Activated CD4-positive, alpha-beta T cell treated with anti-CD3 and anti-CD28 coated beads, Interleukin-2, amount 50 U/mL, for 4 hours (primary cell): ENCODE measurements around the gene MYLK3.
"Not testable (repeated sequence)": the region's sequence is repeated elsewhere in the genome, so short reads cannot be mapped to it uniquely, and the experiment has no call there.

Experiments
- DNase-seq, 2 experiments: peaks; one replicate each; pipeline ENCODE4 v3.0.0-alpha.2; 2020

Gene MYLK3

GRCh38 chr16:46747777-46748651 lies at the start of gene MYLK3:
MYLK3 (minus strand) TSS chr16:46748344; CDS start chr16:46748193, 151 bp downstream.
- no peak for DNase-seq

GRCh38 chr16:46797501-46797900 lies 49.4 kb upstream of the MYLK3 start:
- DNase-seq = no peak

DNA sequence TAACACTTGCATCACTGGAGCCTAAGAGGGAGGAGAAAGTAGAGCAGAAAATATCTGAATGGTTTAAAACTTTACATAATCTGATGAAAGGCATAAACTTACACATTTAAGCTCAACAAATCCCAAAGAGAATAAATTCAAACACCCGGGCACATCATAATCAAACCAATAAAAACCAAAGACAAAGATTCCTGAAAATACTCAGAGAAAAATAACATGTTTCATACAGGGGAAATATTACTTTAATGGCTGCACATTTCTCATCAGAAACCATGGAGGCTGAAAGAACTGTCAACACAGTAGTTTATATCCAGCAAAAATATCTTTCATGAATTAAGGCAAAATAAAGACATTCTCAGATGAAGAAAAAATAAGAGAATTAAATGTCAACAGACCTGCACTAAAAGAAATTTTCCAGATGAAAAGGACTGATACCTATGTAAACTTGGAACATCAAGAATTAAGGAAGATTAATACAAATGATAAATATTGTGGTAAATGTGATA lies 48.7 kb upstream of the MYLK3 start:
- no peak for DNase-seq

DNA sequence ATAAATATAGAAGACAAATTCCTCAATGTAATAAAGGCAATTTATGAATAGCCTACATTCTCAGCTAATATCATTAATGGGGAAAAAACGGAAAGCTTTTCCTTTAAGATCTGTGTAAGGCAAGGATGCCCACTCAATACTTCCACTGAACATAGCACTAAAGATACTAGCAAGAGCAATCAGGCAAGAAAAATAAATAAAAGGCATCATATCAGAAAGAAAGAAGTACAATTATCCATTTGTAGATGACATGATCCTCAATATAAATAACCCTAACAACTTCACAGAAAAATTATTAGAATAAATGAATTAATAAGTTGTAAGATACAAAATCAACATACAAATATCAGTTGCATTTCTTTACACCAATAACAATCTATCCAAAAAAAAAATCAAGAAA lies 45.7 kb upstream of the MYLK3 start:
- DNase-seq = no peak

DNA sequence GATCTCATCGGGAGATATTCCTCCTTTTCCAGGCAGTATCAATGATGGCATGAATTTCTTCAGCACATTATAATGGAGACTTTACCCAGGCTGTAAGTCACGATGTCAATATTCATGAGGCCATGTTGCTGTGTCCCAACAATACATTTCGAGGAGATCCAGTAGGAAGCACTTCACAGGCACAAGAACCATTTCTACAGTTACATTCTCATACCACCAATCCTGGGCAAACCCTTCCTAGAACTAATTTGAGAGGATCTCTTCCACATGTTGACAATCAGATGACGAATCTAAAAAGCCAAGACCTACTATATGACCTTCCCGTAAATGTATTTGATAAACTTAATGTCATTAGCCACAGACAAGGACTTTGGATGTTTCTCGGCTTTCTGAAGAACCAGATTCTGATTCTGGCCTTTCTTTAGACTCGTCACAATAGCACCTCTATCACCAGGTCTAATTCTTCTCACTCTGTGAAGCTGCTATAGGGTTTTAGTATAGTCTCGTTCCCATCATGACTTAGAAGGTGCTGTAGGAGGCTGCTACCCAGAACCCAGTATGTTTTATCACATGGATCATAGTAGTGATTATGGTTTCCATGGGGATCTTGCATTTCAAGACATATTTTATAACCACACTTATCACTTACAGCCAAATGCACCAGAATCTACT lies 42.6 kb upstream of the MYLK3 start:
- DNase-seq = no peak

- peak; percentile 70 to 71 for DNase-seq
These were observed 41.6 kb upstream of the MYLK3 start for GRCh38 chr16:46789499-46790414.

DNA sequence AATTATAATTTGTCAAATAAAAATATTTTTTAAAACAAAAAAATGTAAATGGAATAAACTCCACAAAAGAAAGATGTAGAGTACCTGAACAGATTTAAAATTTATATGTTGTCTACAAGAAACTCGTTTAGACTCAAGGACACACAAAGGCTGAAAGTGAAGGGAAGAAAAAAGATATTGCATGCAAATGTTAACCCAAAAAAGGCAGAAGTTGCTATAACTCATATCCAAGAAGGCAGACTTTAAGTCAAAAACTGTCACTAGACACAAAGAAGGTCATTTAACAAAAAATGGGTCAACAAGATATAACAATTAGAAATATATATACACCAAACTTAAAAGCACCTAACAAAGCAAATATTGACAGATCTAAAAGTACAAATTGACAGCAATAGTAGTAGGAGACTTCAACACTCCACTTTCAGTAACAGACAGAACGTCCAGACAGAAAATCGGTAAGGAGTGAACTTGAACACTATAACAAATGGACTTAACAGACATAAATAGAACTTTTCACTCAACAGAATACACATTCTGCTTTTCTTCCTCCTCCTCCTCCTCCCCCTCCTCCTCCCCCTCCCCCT lies 40.8 kb upstream of the MYLK3 start:
- no peak for DNase-seq

- DNase-seq = no peak
These were observed 39.8 kb upstream of the MYLK3 start for GRCh38 chr16:46787909-46788308.

- no peak for DNase-seq
These were observed 37.1 kb upstream of the MYLK3 start for GRCh38 chr16:46785076-46785845.

- not testable (repeated sequence) for DNase-seq
These were observed 36.4 kb upstream of the MYLK3 start for GRCh38 chr16:46784569-46784968.

GRCh38 chr16:46783800-46784199 lies 35.7 kb upstream of the MYLK3 start:
- no peak for DNase-seq

GRCh38 chr16:46782320-46782719 lies 34.2 kb upstream of the MYLK3 start:
- DNase-seq = no peak

DNA sequence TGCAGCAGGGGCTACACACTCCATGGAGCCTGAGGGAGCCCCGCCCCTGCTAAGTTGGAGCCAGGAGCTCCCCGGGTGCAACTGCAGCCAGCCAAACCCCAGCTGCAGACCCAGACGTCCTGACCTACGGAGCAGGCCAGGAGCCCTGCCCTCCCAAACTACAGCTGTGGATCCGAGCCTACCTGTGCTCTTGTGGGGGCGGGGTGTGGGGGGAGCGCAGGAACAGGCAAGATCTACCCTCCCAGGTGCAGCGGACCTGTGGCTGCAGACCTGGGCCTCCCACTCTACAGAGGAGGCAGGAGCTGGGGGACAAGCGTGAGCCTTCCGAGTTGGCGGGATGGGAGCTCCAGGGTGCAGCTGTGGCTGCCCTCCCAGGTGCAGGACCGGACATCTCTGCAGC lies 29.7 kb upstream of the MYLK3 start:
- DNase-seq = no peak

GRCh38 chr16:46775214-46775613 lies 27.1 kb upstream of the MYLK3 start:
- DNase-seq = no peak

- DNase-seq = no peak
These were observed 26.6 kb upstream of the MYLK3 start for GRCh38 chr16:46774743-46775177.

DNA sequence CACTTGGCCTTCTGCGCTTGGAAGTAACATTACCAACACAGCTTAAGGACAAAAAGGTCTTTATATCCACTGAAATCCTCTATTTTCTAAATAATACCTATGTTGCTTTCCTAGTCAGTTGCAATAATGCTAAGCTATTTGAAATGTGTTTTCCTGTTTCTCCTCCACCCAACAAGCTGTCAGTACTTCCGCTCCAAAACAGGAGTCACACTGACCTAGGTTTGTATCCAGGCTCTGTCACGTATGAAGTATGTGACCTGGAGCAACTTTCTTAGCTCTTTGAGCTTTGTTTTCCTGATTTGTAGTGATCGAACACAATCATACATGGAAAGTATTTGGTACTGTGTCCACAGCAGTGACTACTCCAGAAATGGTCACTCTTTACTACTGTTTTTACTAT lies 24.3 kb upstream of the MYLK3 start:
- DNase-seq = no peak

DNA sequence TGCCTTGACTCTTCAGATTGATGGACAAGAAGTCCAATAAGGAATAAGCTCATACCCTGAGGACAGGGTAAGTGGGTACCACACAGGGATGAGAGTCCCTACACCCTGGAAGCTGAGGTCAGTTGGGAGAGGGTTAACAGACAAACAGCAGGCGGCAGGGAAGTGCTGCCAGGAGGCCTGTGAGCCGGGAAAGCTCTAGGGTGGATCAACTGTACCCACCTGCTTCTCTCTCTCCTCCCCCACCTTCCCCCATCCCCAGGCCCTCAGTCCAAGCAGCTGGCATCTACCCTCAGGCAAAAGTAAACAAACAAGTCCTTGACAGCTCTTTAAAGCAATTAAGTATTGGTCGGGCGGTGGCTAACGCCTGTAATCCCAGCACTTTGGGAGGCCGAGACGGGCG lies 20.7 kb upstream of the MYLK3 start:
- DNase-seq = no peak

DNA sequence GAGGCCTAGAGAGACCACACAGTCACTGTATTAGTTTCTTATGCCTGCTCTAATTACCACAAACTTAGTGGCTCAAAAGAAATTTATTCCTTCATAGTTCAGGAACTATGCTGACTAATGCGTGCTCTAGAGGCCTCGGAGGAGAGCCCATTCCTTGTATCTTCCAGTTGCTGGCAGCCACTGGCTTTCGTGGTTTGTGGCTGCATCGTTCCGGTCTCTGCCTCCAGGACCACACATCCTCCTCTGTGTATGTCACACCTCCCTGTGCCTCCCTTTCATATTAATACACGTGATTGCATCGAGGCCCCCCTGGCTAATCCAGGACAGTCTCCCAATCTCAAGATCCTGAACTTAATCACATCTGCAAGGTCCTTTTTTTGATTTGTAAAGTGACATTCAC lies 16.9 kb upstream of the MYLK3 start:
- DNase-seq = no peak

- DNase-seq = no peak
These were observed 15.0 kb upstream of the MYLK3 start for GRCh38 chr16:46763147-46763546.

DNA sequence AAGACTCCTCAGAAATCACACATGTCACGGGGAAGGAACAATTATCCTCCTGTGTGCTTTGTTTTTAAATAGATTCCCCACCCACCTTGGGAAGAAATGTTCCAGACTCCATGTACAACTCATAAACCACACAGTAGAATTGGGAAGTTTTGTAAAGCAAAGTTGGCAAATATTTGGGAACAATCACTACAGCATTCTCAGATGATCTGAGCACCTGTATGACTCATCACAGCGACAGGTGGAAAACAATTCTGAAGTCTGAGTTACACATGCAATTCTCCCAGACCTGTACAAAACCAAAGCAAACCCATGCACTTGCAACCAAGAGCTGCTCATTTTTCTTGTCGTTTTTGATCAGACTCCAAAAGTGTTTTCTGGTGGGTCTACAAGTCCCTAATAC lies 14.4 kb upstream of the MYLK3 start:
- no peak for DNase-seq

GRCh38 chr16:46759309-46759708 lies 11.2 kb upstream of the MYLK3 start:
- DNase-seq = no peak
